CD8-positive, alpha-beta memory T cell (primary cell): ENCODE results near the gene EPHA3. TPM values are rescaled to one million over a fixed set of nuclear protein-coding genes. Genes with fewer than 3 reads are reported as not detected.

ENCODE experiments used
- CTCF ChIA-PET: fragments of 350-600 bp; sonication (Branson Sonifier 250); formaldehyde crosslinking; loops from one replicate; lab custom pipeline; 2021; ENCODE audit warnings: antibody characterized with exemption; lab: Charles Lee
- POLR2A ChIA-PET: fragments of 350-600 bp; sonication (Branson Sonifier 250); formaldehyde crosslinking; loops from one replicate; lab custom pipeline; 2021; ENCODE audit warnings: antibody characterized with exemption; lab: Charles Lee
- DNase-seq, 5 donors: peaks; one replicate each; pipeline versions ENCODE4 v3.0.0 to v3.0.0-alpha.2; 2020 to 2022; ENCODE audit warnings: mixed read lengths in 1 of 5
- H3K27ac ChIP-seq: one replicate; pipeline ENCODE4 v1.7.0; 2013; ENCODE audit warnings: low read depth, mild to moderate bottlenecking, low read length, moderate library complexity
- H3K27me3 ChIP-seq: 2 replicates; pipeline ENCODE4 v1.7.0; 2013; ENCODE audit warnings: low read length, mild to moderate bottlenecking; ENCODE audit not compliant: insufficient read depth, poor library complexity, severe bottlenecking
- H3K36me3 ChIP-seq: 2 replicates; pipeline ENCODE4 v1.7.0; 2013; ENCODE audit warnings: mild to moderate bottlenecking, low read length, moderate library complexity; ENCODE audit not compliant: insufficient read depth
- H3K4me1 ChIP-seq: 2 replicates; pipeline ENCODE4 v1.7.0; 2013; ENCODE audit warnings: mild to moderate bottlenecking, low read length, moderate library complexity; ENCODE audit not compliant: insufficient read depth
- H3K4me3 ChIP-seq: 2 replicates; pipeline ENCODE4 v1.7.0; 2013; ENCODE audit warnings: mild to moderate bottlenecking, low read length
- H3K9me3 ChIP-seq: 2 replicates; pipeline ENCODE4 v1.7.0; 2013; ENCODE audit warnings: mild to moderate bottlenecking, low read length
- H3K27ac Mint-ChIP-seq, 8 donors: one replicate each; pipeline ENCODE4 v1.8.0; 2020 to 2021; ENCODE audit warnings: mixed read lengths in 8 of 8, mild to moderate bottlenecking in 6 of 8, inconsistent platforms in 3 of 8, moderate library complexity in 3 of 8
- H3K27me3 Mint-ChIP-seq, 2 donors: one replicate each; pipeline ENCODE4 v1.8.0; 2020 to 2021; ENCODE audit warnings: mixed read lengths in 2 of 2, mild to moderate bottlenecking in 1 of 2, moderate library complexity in 1 of 2
- H3K36me3 Mint-ChIP-seq, 3 donors: one replicate each; pipeline ENCODE4 v1.8.0; 2020 to 2021; ENCODE audit warnings: mixed read lengths in 3 of 3, inconsistent platforms in 1 of 3, mild to moderate bottlenecking in 1 of 3
- H3K4me1 Mint-ChIP-seq, 3 donors: one replicate each; pipeline ENCODE4 v1.8.0; 2020 to 2021; ENCODE audit warnings: mixed read lengths in 3 of 3, inconsistent platforms in 1 of 3, mild to moderate bottlenecking in 1 of 3
- H3K4me3 Mint-ChIP-seq, 7 donors: one replicate each; pipeline ENCODE4 v1.8.0; 2020 to 2021; ENCODE audit warnings: mixed read lengths in 7 of 7, mild to moderate bottlenecking in 6 of 7, moderate library complexity in 4 of 7, inconsistent platforms in 2 of 7
- H3K9me3 Mint-ChIP-seq, 5 donors: one replicate each; pipeline ENCODE4 v1.8.0; 2020 to 2022; ENCODE audit warnings: mixed read lengths in 5 of 5, mild to moderate bottlenecking in 3 of 5, moderate library complexity in 2 of 5, inconsistent platforms in 1 of 5
- polyA plus RNA-seq: library from polyadenylated mRNA; unstranded; fragments of 300-500 nt; fragmentation: Illumina TruSeq; gene quantifications from one replicate; pipeline ENCODE4 v1.2.3, GENCODE V29; 2021
- total RNA-seq, 2 experiments: library from RNA; stranded (reverse); gene quantifications; one replicate each; pipeline ENCODE4 v1.2.3, GENCODE V29; 2021

EPHA3 gene
- total and polyA plus RNA-seq, 3 experiments from 2014 or later: not detected

DNA sequence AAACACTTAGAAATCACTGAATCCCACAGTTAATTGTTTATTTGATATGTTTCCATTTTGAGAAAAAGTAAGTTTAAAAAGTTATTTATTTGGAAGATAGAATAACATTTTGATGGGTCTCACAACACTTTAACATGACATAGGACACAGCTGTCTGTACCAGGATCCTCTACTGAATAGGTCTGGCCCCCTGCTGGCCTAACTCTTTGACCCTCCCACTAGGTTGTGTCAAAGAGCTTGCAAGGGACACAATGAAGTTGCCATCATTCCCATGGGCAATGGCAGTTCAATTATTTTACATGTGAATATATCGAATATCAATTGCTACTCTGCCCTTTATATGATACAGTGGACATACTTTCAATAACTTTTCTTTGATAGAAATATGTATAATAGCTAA is 138.9 kb downstream of the EPHA3 start:
- no peak for DNase-seq
- Mint-ChIP-seq H3K4me3 (no peak overlapping the region), H3K36me3 (no peaks in the 10 kb centered on the region), H3K9me3 (peaks cover 1 to 39% (median 3%) of the 10 kb centered on the region in 5 donors), H3K4me1 (no peaks in the 10 kb centered on the region), H3K27me3 (no peaks in the 10 kb centered on the region), H3K27ac (no peak overlapping the region)
- no peaks in the 10 kb centered on the region for H3K36me3 ChIP-seq
- H3K27me3 ChIP-seq: no peaks in the 10 kb centered on the region
- no peaks in the 10 kb centered on the region for H3K4me1 ChIP-seq
- CTCF ChIA-PET: no interaction called here
- no peak overlapping the region for H3K27ac ChIP-seq
- no peak overlapping the region for H3K4me3 ChIP-seq
- POLR2A ChIA-PET: no interaction called here
- no peaks in the 10 kb centered on the region for H3K9me3 ChIP-seq

- CTCF ChIA-PET: no interaction called here
Observed at GRCh38 chr3:89250742-89251141, 143.3 kb downstream of the EPHA3 start.

DNA sequence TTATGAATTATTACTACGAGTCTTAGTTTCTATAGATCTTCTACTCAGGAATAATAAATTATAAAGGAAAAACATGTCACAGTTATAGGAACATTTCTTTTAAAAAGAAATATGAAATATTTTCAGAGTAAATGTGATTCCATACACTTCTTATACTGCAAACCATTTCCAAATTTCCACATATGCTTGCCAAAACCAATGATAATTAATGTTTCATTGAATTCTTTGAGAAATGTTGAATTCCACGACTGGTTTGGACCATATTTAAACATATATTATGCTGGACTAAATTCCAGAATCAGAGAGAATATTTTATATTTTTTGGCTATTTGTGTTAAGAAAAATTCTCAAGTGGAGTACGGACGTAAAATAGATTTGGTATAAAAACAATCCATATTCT is 144.6 kb downstream of the EPHA3 start:
- CTCF ChIA-PET: no interaction called here
- no peaks in the 10 kb centered on the region for H3K9me3 ChIP-seq
- H3K4me1 Mint-ChIP-seq: no peaks in the 10 kb centered on the region

More at GRCh38 chr3:89250742-89251141, 143.3 kb downstream of the EPHA3 start:
- DNase-seq: no peak
- Mint-ChIP-seq H3K4me1 (no peaks in the 10 kb centered on the region), H3K4me3 (no peak overlapping the region), H3K27me3 (no peaks in the 10 kb centered on the region), H3K9me3 (peaks cover 3 to 29% (median 5%) of the 10 kb centered on the region in 5 donors), H3K36me3 (no peaks in the 10 kb centered on the region), H3K27ac (no peak overlapping the region)
- Histone ChIP-seq H3K9me3 (no peaks in the 10 kb centered on the region), H3K36me3 (no peaks in the 10 kb centered on the region), H3K27ac (no peak overlapping the region), H3K4me3 (no peak overlapping the region), H3K27me3 (no peaks in the 10 kb centered on the region), H3K4me1 (no peaks in the 10 kb centered on the region)
- POLR2A ChIA-PET: no interaction called here

GRCh38 chr3:89252860-89253259 is 145.4 kb downstream of the EPHA3 start:
- no peak overlapping the region for H3K4me3 ChIP-seq

More for the DNA sequence above, 144.6 kb downstream of the EPHA3 start:
- no peaks in the 10 kb centered on the region for H3K27me3 Mint-ChIP-seq
- H3K4me3 Mint-ChIP-seq: no peak overlapping the region
- H3K27me3 ChIP-seq: no peaks in the 10 kb centered on the region
- no peak overlapping the region for H3K4me3 ChIP-seq
- no peaks in the 10 kb centered on the region for H3K36me3 Mint-ChIP-seq
- POLR2A ChIA-PET: no interaction called here
- peaks cover 2 to 23% (median 3%) of the 10 kb centered on the region in 5 donors for H3K9me3 Mint-ChIP-seq
- H3K4me1 ChIP-seq: no peaks in the 10 kb centered on the region
- DNase-seq: no peak
- no peaks in the 10 kb centered on the region for H3K36me3 ChIP-seq
- H3K27ac Mint-ChIP-seq: no peak overlapping the region
- H3K27ac ChIP-seq: no peak overlapping the region

GRCh38 chr3:89256395-89256794 is 149.0 kb downstream of the EPHA3 start:
- H3K4me1 ChIP-seq: no peaks in the 10 kb centered on the region
- H3K36me3 Mint-ChIP-seq: no peaks in the 10 kb centered on the region

More at GRCh38 chr3:89252860-89253259, 145.4 kb downstream of the EPHA3 start:
- Histone ChIP-seq H3K27me3 (no peaks in the 10 kb centered on the region), H3K4me1 (no peaks in the 10 kb centered on the region), H3K36me3 (no peaks in the 10 kb centered on the region), H3K9me3 (no peaks in the 10 kb centered on the region), H3K27ac (no peak overlapping the region)
- Mint-ChIP-seq H3K4me1 (no peaks in the 10 kb centered on the region), H3K27me3 (no peaks in the 10 kb centered on the region), H3K9me3 (peaks cover 2 to 19% (median 4%) of the 10 kb centered on the region in 5 donors), H3K4me3 (no peak overlapping the region), H3K27ac (no peak overlapping the region), H3K36me3 (no peaks in the 10 kb centered on the region)
- POLR2A ChIA-PET: no interaction called here
- DNase-seq: no peak
- CTCF ChIA-PET: no interaction called here

DNA sequence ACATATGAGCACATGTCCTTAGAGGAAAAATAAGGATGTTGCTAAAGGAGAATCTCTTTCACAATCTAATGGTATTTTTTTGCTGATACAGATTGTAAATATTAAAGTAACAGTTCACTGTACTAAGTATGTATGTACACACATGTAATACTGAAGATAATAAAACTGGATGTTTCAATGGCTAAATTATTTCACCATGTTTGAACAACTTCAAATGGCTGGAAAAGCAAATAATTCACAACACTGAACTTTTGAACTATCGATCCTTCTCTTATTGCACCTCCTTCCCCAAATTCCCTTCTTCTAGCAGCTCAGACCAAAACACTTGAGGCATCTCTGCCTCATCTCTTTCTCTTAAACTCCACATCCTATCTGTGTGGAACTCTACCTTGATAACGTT is 149.5 kb downstream of the EPHA3 start:
- H3K27me3 Mint-ChIP-seq: no peaks in the 10 kb centered on the region
- H3K36me3 Mint-ChIP-seq: no peaks in the 10 kb centered on the region
- no peak overlapping the region for H3K27ac ChIP-seq
- H3K36me3 ChIP-seq: no peaks in the 10 kb centered on the region
- ChIA-PET CTCF (no interaction called here), POLR2A (no interaction called here)
- no peaks in the 10 kb centered on the region for H3K9me3 ChIP-seq
- H3K9me3 Mint-ChIP-seq: peaks cover 2 to 15% (median 5%) of the 10 kb centered on the region in 5 donors
- H3K4me3 Mint-ChIP-seq: no peak overlapping the region
- no peaks in the 10 kb centered on the region for H3K4me1 ChIP-seq
- no peaks in the 10 kb centered on the region for H3K27me3 ChIP-seq
- H3K27ac Mint-ChIP-seq: no peak overlapping the region
- DNase-seq: no peak
- H3K4me3 ChIP-seq: no peak overlapping the region
- H3K4me1 Mint-ChIP-seq: no peaks in the 10 kb centered on the region

More at GRCh38 chr3:89256395-89256794, 149.0 kb downstream of the EPHA3 start:
- Histone ChIP-seq H3K4me3 (no peak overlapping the region), H3K36me3 (no peaks in the 10 kb centered on the region), H3K27me3 (no peaks in the 10 kb centered on the region), H3K9me3 (no peaks in the 10 kb centered on the region), H3K27ac (no peak overlapping the region)
- CTCF ChIA-PET: no interaction called here
- POLR2A ChIA-PET: no interaction called here
- peaks cover 2 to 15% (median 5%) of the 10 kb centered on the region in 5 donors for H3K9me3 Mint-ChIP-seq
- no peak overlapping the region for H3K4me3 Mint-ChIP-seq
- H3K27me3 Mint-ChIP-seq: no peaks in the 10 kb centered on the region
- no peaks in the 10 kb centered on the region for H3K4me1 Mint-ChIP-seq
- DNase-seq: no peak
- H3K27ac Mint-ChIP-seq: no peak overlapping the region

- H3K27ac Mint-ChIP-seq: no peak overlapping the region
Observed at GRCh38 chr3:89260721-89261120, 153.3 kb downstream of the EPHA3 start.

DNA sequence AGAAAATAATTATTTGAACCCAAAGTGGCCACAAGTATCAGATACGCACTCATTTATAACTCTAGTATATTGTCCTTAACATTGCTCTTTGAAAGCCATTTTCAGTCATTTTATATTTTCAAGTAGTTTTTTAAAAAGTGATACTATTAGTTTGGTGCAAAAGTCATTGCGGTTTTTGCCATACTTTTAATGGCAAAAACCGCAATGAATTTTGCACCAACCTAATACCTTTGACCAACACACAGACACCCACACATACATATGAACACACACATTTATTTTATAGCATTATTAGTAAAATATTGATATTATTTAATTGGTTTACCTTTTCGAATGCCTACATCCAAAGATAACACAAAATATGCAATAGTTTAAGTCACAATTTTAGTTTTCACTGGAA is 154.3 kb downstream of the EPHA3 start:
- no peaks in the 10 kb centered on the region for H3K4me1 ChIP-seq
- Mint-ChIP-seq H3K27me3 (no peaks in the 10 kb centered on the region), H3K27ac (no peak overlapping the region), H3K36me3 (no peaks in the 10 kb centered on the region), H3K4me3 (no peak overlapping the region), H3K9me3 (peaks cover 3 to 15% (median 11%) of the 10 kb centered on the region in 5 donors), H3K4me1 (no peaks in the 10 kb centered on the region)
- H3K9me3 ChIP-seq: no peaks in the 10 kb centered on the region
- no peak overlapping the region for H3K27ac ChIP-seq
- no peaks in the 10 kb centered on the region for H3K27me3 ChIP-seq
- ChIA-PET CTCF (no interaction called here), POLR2A (no interaction called here)
- no peak overlapping the region for H3K4me3 ChIP-seq
- no peak for DNase-seq
- H3K36me3 ChIP-seq: no peaks in the 10 kb centered on the region

More at GRCh38 chr3:89260721-89261120, 153.3 kb downstream of the EPHA3 start:
- POLR2A ChIA-PET: no interaction called here
- CTCF ChIA-PET: no interaction called here
- DNase-seq: no peak
- Mint-ChIP-seq H3K27me3 (no peaks in the 10 kb centered on the region), H3K36me3 (no peaks in the 10 kb centered on the region), H3K9me3 (peaks cover 3 to 15% (median 11%) of the 10 kb centered on the region in 5 donors), H3K4me3 (no peak overlapping the region), H3K4me1 (no peaks in the 10 kb centered on the region)
- Histone ChIP-seq H3K9me3 (no peaks in the 10 kb centered on the region), H3K4me3 (no peak overlapping the region), H3K4me1 (no peaks in the 10 kb centered on the region), H3K36me3 (no peaks in the 10 kb centered on the region), H3K27ac (no peak overlapping the region), H3K27me3 (no peaks in the 10 kb centered on the region)
